GM12892 (cell line): ENCODE data around the gene ALDOA.

Experiments used
- POLR2A ChIP-seq: IDR thresholded peaks from 2 replicates; pipeline ENCODE4 v1.6.1; 2011; ENCODE audit warnings: low read depth, low read length, control low read depth
- POLR2AphosphoS5 ChIP-seq: IDR thresholded peaks from 2 replicates; pipeline ENCODE4 v1.6.1; 2011; ENCODE audit warnings: low read depth, low read length, control low read depth

DNA sequence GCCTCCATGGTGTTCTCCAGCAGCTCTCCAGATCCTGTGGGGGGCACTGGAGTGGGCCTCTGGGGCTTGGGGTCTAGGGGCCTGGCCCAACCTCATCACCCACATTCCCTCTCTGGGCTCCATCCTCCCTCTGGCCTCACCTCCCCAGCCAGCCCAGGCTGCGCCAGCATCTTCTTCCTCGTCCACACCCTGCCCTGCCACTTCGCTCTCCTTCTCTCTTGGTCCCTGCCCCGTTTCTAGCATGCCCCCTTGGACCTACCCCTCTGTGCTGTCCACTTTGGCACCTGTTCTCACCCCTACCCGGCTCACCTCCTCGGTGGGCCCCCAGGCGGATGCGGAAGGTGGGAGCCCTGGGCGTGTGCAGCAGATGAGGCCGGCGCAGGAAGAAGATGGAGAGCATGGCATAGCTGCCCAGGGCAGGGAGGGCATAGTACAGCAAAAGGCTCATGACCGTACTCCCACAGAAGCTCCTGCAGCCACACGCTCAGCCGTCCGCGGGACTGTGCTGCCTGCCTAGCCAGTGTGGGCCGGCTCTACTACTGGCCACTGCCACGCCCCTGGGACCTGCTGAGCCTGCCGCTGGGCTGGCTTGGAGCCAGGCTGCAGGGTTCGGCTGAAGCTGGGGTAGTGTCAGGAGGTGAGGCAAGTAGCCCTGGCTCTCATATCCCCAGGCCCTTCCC lies 47.6 kb downstream of the ALDOA start, which contains the start of gene GDPD3:
- TF ChIP-seq POLR2AphosphoS5: no peak
- no peak for TF ChIP-seq POLR2A
